Endothelial cell of umbilical vein (primary cell): ENCODE measurements around the gene C16orf86. TPM values are rescaled to one million over a fixed set of nuclear protein-coding genes. Genes with fewer than 3 reads are reported as not detected.

Source experiments
- BruUV-seq: library from RNA; stranded (reverse); fragments of 400-500 nt; replicated peaks from 2 replicates; lab custom pipeline; 2021; lab: Mats Ljungman, UMichigan
- CTCF ChIA-PET: fragments of 300-600, 350-600 bp; sonication (Branson Sonifier 250); formaldehyde crosslinking; loops from one replicate; lab custom pipeline; 2021; ENCODE audit warnings: antibody characterized with exemption, inconsistent platforms; lab: Charles Lee
- POLR2A ChIA-PET: fragments of 300-600, 350-600 bp; sonication (Branson Sonifier 250); formaldehyde crosslinking; loops from one replicate; lab custom pipeline; 2021; ENCODE audit warnings: antibody characterized with exemption, inconsistent platforms; lab: Charles Lee
- DNase-seq: peaks from one replicate; pipeline ENCODE4 v3.0.0-alpha.2; 2011; ENCODE audit warnings: low read depth, low spot score
- FAIRE-seq: peaks from 2 replicates; lab custom pipeline; 2011; peaks lifted over from hg19 to GRCh38; lab: Jason Lieb, UNC
- H2AFZ ChIP-seq: 2 replicates; pipeline ENCODE4 v1.6.0; 2012; ENCODE audit warnings: low read depth, low read length, control low read depth, inconsistent platforms
- H3K27ac ChIP-seq: 2 replicates; pipeline ENCODE4 v1.5.1; 2011; ENCODE audit warnings: low read depth, mild to moderate bottlenecking, control low read depth, low read length, moderate library complexity; ENCODE audit not compliant: insufficient read depth
- H3K27me3 ChIP-seq, 2 experiments: 2 replicates each; pipeline versions ENCODE4 v1.6.0 to v1.6.1; 2011; ENCODE audit warnings: low read length in 2 of 2, mixed read lengths in 1 of 2; ENCODE audit not compliant: control insufficient read depth in 2 of 2, insufficient read depth in 2 of 2
- H3K36me3 ChIP-seq, 2 experiments: 2 replicates in 1 of 2; 3 replicates in 1 of 2; pipeline ENCODE4 v1.5.1; 2011; ENCODE audit warnings: low read length in 2 of 2, mild to moderate bottlenecking in 1 of 2, moderate library complexity in 1 of 2; ENCODE audit not compliant: control insufficient read depth in 2 of 2, insufficient read depth in 2 of 2; ENCODE audit errors: extremely low read depth in 1 of 2
- H3K4me1 ChIP-seq: 3 replicates; pipeline ENCODE4 v1.5.1; 2011; ENCODE audit warnings: mild to moderate bottlenecking, low read length; ENCODE audit not compliant: control insufficient read depth, insufficient read depth; ENCODE audit errors: extremely low read depth
- H3K4me2 ChIP-seq: 2 replicates; pipeline ENCODE4 v1.6.1; 2011; ENCODE audit warnings: low read length, control low read depth, mixed read lengths; ENCODE audit not compliant: insufficient read depth
- H3K4me3 ChIP-seq, 3 experiments: fragments of 200-600 bp in 1 of 3; sonication (generic), shearing (Covaris generic) in 1 of 3; replicated peaks in 1 of 3; 2 replicates each; pipeline ENCODE4 v1.5.1; 2011 to 2016; ENCODE audit warnings: control low read depth in 3 of 3, low read length in 3 of 3, mild to moderate bottlenecking in 2 of 3, inconsistent platforms in 1 of 3, low read depth in 1 of 3, moderate library complexity in 1 of 3; ENCODE audit not compliant: insufficient read depth in 1 of 3
- H3K79me2 ChIP-seq: 2 replicates; pipeline ENCODE4 v1.6.0; 2012; ENCODE audit warnings: low read length, inconsistent platforms; ENCODE audit not compliant: control insufficient read depth, insufficient read depth
- H3K9ac ChIP-seq: replicated peaks from 2 replicates; pipeline ENCODE3; 2011; ENCODE audit warnings: low read length, control low read depth; ENCODE audit not compliant: insufficient read depth; ENCODE audit errors: extremely low read depth
- H3K9me1 ChIP-seq: replicated peaks from 3 replicates; pipeline ENCODE4 v1.6.0; 2011; ENCODE audit warnings: mild to moderate bottlenecking, low read length; ENCODE audit not compliant: control insufficient read depth, insufficient read depth; ENCODE audit errors: extremely low read depth
- H3K9me3 ChIP-seq: replicated peaks from 2 replicates; pipeline ENCODE4 v1.5.1; 2012; ENCODE audit warnings: low read length, inconsistent platforms; ENCODE audit not compliant: control insufficient read depth, insufficient read depth
- H4K20me1 ChIP-seq: replicated peaks from 2 replicates; pipeline ENCODE3; 2011; ENCODE audit warnings: mild to moderate bottlenecking, low read length; ENCODE audit not compliant: control insufficient read depth, insufficient read depth; ENCODE audit errors: extremely low read depth
- CTCF ChIP-seq, 2 donors: IDR thresholded peaks; 1 replicate in 1 of 2; 2 replicates in 1 of 2; pipeline ENCODE4 v1.5.1; 2011; ENCODE audit warnings: low read length in 2 of 2, mild to moderate bottlenecking in 2 of 2, moderate library complexity in 2 of 2, control low read depth in 1 of 2, inconsistent platforms in 1 of 2, low read depth in 1 of 2; ENCODE audit not compliant: insufficient read depth in 1 of 2; ENCODE audit errors: extremely low read depth in 1 of 2
- EZH2 ChIP-seq: IDR thresholded peaks from 2 replicates; pipeline ENCODE4 v1.6.1; 2012; ENCODE audit warnings: borderline replicate concordance, low read depth, mild to moderate bottlenecking, moderate library complexity, low read length, inconsistent platforms; ENCODE audit not compliant: severe bottlenecking
- FOS ChIP-seq: IDR thresholded peaks from 2 replicates; pipeline ENCODE4 v1.6.1; 2011; ENCODE audit warnings: mild to moderate bottlenecking, low read length, moderate library complexity, borderline replicate concordance; ENCODE audit not compliant: insufficient read depth
- GATA2 ChIP-seq: IDR thresholded peaks from 2 replicates; pipeline ENCODE4 v1.7.0; 2011; ENCODE audit warnings: low read depth, mild to moderate bottlenecking, moderate library complexity, mixed read lengths, low read length; ENCODE audit not compliant: insufficient read length, insufficient read depth
- JUN ChIP-seq: IDR thresholded peaks from 2 replicates; pipeline ENCODE4 v1.6.1; 2011; ENCODE audit warnings: borderline replicate concordance, low read depth; ENCODE audit not compliant: insufficient read length, insufficient read depth
- MAX ChIP-seq: IDR thresholded peaks from 2 replicates; pipeline ENCODE4 v1.6.1; 2011; ENCODE audit not compliant: insufficient read depth, insufficient read length
- MYC ChIP-seq: IDR thresholded peaks from one replicate; pipeline ENCODE4 v1.6.1; 2011; ENCODE audit warnings: mild to moderate bottlenecking, low read depth, low read length
- POLR2A ChIP-seq: IDR thresholded peaks from 2 replicates; pipeline ENCODE4 v1.6.1; 2012; ENCODE audit warnings: low read depth, mild to moderate bottlenecking, control low read depth, low read length
- POLR2AphosphoS5 ChIP-seq: IDR thresholded peaks from 2 replicates; pipeline ENCODE4 v1.6.1; 2012; ENCODE audit warnings: low read depth, mild to moderate bottlenecking, control low read depth, low read length, moderate library complexity; ENCODE audit not compliant: insufficient read depth
- dilution Hi-C: fragments of 300-500 bp; cut with MboI; formaldehyde crosslinking; loops from one replicate; pipeline ENCODE4 v1.15.0; 2019; ENCODE audit warnings: low sequenced_read_pairs; ENCODE audit not compliant: extremely low pct_ligation_motif_present
- intact Hi-C: fragments of 100-400 bp; cut with micrococcal nuclease; formaldehyde crosslinking; loops from one replicate; pipeline ENCODE4 v1.10.0; 2022
- polyA plus RNA-seq, 4 experiments: library from polyadenylated mRNA; depleted of rRNA in 3 of 4; stranded (reverse) in 3 of 4; unstranded in 1 of 4; fragments of >200 nt; gene quantifications; 2 replicates each; pipeline versions ENCODE4 v1.2.1 to v1.2.3, GENCODE V29; 2011 to 2012; ENCODE audit warnings: missing spikeins in 1 of 4
- total RNA-seq: library from RNA; stranded (reverse); gene quantifications from 2 replicates; pipeline ENCODE4 v1.2.3, GENCODE V29; 2021

C16orf86 gene
- total and polyA plus RNA-seq, 2 donors (not counting 3 experiments of a cell fraction or from before 2014, with no cell fraction given): 0.62 to 0.98 TPM

DNA sequence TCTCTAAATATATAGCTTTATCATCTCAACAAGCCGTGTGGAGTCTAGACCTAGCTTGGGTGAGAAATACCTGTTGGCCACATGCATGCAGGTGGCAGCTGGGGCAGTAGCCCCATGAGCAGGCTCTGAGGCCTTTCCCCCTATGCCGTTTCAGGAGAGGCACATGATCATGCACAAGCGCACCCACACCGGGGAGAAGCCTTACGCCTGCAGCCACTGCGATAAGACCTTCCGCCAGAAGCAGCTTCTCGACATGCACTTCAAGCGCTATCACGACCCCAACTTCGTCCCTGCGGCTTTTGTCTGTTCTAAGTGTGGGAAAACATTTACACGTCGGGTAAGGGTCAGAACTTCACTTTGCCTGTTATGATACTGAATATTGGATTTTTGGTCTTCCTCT lies 38.4 kb upstream of the C16orf86 start:
- intact Hi-C loops (no loop called here), dilution Hi-C loops (no loop called here)
- POLR2A ChIA-PET: interaction anchor here (0.7 kb wide), 1 partner anchor 146 kb away, joined by 4 read pairs; no protein-coding TSS in a partner anchor

More for the DNA sequence above, 38.4 kb upstream of the C16orf86 start:
- Histone ChIP-seq H3K9ac (no peak overlapping the region), H3K27me3 (no peaks in the 10 kb centered on the region), H3K9me1 (no peaks in the 10 kb centered on the region), H2AFZ (no peak overlapping the region), H3K4me1 (no peaks in the 10 kb centered on the region), H3K4me3 (no peak overlapping the region), H3K4me2 (no peak overlapping the region), H3K36me3 (peaks cover 10 to 25% of the 10 kb centered on the region in 2 experiments), H3K27ac (no peak overlapping the region), H3K9me3 (no peaks in the 10 kb centered on the region), H4K20me1 (no peaks in the 10 kb centered on the region), H3K79me2 (no peaks in the 10 kb centered on the region)
- BruUV-seq: no TSS peak
- DNase-seq (no peak), FAIRE-seq (no peak)
- CTCF ChIA-PET: interaction anchor here (1.0 to 3.5 kb wide), 5 partner anchors 11 to 81 kb away, joined by 3 to 12 read pairs (median 4); no protein-coding TSS in a partner anchor
- no peak for TF ChIP-seq CTCF (IDR thresholded peaks at IDR 0.05; ENCODE audit: extremely low read depth in 1 of 2, insufficient read depth in 1 of 2, low read depth in 1 of 2, low read length in 2 of 2)
- TF ChIP-seq FOS: no peak
- TF ChIP-seq MYC: no peak
- TF ChIP-seq MAX: no peak
- TF ChIP-seq JUN: no peak
- no peak for TF ChIP-seq POLR2A
- no peak for TF ChIP-seq POLR2AphosphoS5
- TF ChIP-seq GATA2: no peak
- no peak for TF ChIP-seq EZH2
